ENCODE results near the gene RBM45.

Gene RBM45

DNA sequence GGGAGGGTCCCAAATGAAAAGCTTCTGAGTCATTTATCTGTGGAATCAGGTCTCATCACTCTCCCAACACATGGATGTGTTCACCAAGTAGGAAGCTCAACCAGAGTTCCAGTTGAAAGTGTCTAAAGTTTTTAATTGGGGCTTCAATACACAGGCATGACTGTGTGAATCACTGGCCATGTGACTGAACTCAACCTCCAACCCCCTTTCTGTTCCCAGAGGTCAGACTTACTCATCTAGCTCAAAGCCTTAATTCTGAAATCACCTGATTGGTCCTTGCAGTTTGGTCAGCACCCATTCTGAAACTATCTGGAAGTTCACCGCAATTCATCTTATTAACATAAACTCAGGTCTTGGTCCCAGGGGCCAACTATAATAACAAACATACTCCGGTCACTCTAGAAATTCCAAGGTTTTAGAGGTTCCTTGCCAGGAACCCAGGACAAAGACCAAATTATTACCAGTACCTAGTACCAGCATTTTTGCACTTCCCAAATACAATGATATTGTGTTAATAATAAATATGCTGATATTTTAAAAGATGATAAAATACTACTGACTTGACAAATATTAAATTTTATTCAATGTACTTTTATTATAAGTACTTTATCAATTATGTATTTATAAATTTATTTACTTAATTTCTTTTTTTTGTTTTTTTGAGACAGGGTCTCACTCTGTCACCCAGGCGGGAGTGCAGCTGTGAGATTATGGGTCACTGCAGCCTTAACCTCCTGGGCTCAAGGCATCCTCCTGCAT, 10.7 kb upstream of the RBM45 start:
- TF ChIP-seq, protein P1, sequence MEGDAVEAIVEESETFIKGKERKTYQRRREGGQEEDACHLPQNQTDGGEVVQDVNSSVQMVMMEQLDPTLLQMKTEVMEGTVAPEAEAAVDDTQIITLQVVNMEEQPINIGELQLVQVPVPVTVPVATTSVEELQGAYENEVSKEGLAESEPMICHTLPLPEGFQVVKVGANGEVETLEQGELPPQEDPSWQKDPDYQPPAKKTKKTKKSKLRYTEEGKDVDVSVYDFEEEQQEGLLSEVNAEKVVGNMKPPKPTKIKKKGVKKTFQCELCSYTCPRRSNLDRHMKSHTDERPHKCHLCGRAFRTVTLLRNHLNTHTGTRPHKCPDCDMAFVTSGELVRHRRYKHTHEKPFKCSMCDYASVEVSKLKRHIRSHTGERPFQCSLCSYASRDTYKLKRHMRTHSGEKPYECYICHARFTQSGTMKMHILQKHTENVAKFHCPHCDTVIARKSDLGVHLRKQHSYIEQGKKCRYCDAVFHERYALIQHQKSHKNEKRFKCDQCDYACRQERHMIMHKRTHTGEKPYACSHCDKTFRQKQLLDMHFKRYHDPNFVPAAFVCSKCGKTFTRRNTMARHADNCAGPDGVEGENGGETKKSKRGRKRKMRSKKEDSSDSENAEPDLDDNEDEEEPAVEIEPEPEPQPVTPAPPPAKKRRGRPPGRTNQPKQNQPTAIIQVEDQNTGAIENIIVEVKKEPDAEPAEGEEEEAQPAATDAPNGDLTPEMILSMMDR (IDR thresholded peaks at IDR 0.05; ENCODE audit: low read depth, low read length, poor library complexity, severe bottlenecking): no peak
- no peaks in the 10 kb centered on the region for H3K79me2 ChIP-seq (ENCODE audit: control insufficient read depth, low read length)
- H3K27me3 ChIP-seq (ENCODE audit: control insufficient read depth, low read length): no peaks in the 10 kb centered on the region
- H3K4me3 ChIP-seq (ENCODE audit: low read length): no peak overlapping the region
- no peak overlapping the region for H3K27ac ChIP-seq (ENCODE audit: low read depth, low read length)
- no peaks in the 10 kb centered on the region for H4K20me1 ChIP-seq (ENCODE audit: control insufficient read depth, insufficient read depth, low read depth, low read length)
- H3K36me3 ChIP-seq (ENCODE audit: control insufficient read depth, low read length): no peaks in the 10 kb centered on the region
- H3K9me2 ChIP-seq (replicated peaks; ENCODE audit: control insufficient read depth, low read length): no peaks in the 10 kb centered on the region
- no peaks in the 10 kb centered on the region for H3K4me1 ChIP-seq (ENCODE audit: control insufficient read depth, low read length)
- no peaks in the 10 kb centered on the region for H3F3A ChIP-seq (ENCODE audit: control insufficient read depth, insufficient read depth)
- no peaks in the 10 kb centered on the region for H3K9me3 ChIP-seq (ENCODE audit: control insufficient read depth, insufficient read depth, low read length)
- no peak overlapping the region for H3K4me2 ChIP-seq (ENCODE audit: low read length)

DNA sequence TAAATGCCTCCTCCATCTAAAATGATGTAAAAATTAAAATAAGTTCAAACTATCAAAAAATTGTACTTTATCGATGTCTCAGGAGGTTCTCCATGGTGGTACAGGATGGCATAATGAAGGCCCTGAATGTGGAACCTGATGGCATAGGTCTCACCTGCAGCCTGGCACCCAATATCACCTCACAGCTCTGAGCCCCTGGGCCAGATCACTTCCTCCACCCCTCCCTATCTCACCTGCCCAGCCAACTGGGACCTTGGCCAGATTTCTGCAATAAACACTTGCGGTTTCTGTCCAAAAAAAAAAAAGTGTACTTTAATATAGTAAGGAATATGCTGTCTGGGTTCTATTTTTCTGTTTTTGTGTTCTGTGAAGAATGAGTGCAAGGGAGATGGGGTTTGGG, 6.7 kb upstream of the RBM45 start:
- Histone ChIP-seq H3K4me2 (ENCODE audit: low read length) (no peak overlapping the region), H3K4me3 (ENCODE audit: low read length) (no peak overlapping the region), H3K36me3 (ENCODE audit: control insufficient read depth, low read length) (no peaks in the 10 kb centered on the region), H4K20me1 (ENCODE audit: control insufficient read depth, insufficient read depth, low read depth, low read length) (no peaks in the 10 kb centered on the region), H3K27me3 (ENCODE audit: control insufficient read depth, low read length) (no peaks in the 10 kb centered on the region), H3K4me1 (ENCODE audit: control insufficient read depth, low read length) (no peaks in the 10 kb centered on the region), H3F3A (ENCODE audit: control insufficient read depth, insufficient read depth) (no peaks in the 10 kb centered on the region), H3K9me3 (ENCODE audit: control insufficient read depth, insufficient read depth, low read length) (no peaks in the 10 kb centered on the region), H3K9me2 (replicated peaks; ENCODE audit: control insufficient read depth, low read length) (no peaks in the 10 kb centered on the region), H3K79me2 (ENCODE audit: control insufficient read depth, low read length) (no peaks in the 10 kb centered on the region), H3K27ac (ENCODE audit: low read depth, low read length) (no peak overlapping the region)
- TF ChIP-seq, protein P1 (IDR thresholded peaks at IDR 0.05; ENCODE audit: low read depth, low read length, poor library complexity, severe bottlenecking): no peak
- no peak for TF ChIP-seq EZH2phosphoT487 (IDR thresholded peaks at IDR 0.05; ENCODE audit: borderline replicate concordance, low read length)

DNA sequence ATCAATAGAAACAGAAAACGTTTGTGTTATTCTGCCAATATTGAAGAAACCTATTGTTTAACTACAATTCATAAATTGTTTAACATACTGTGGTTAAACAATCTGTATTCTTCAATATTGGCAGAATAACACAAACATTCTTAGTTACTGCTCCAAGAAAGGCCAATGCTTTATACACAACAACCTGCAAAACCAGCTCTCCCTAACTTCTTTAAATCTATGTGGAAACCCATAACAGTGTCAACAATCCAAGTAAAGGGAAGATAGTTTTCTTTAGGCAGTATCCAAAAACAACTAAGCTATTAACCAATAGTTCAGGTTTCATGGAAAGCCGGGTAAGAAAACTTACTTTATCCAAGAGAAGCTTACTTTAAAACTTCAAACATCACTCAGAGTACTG, 6.2 kb upstream of the RBM45 start:
- Histone ChIP-seq H3K4me3 (ENCODE audit: low read length) (no peak overlapping the region), H3K4me2 (ENCODE audit: low read length) (no peak overlapping the region), H3K27ac (ENCODE audit: low read depth, low read length) (no peak overlapping the region), H3K36me3 (ENCODE audit: control insufficient read depth, low read length) (no peaks in the 10 kb centered on the region), H3K79me2 (ENCODE audit: control insufficient read depth, low read length) (no peaks in the 10 kb centered on the region), H3K4me1 (ENCODE audit: control insufficient read depth, low read length) (no peaks in the 10 kb centered on the region), H3K9me3 (ENCODE audit: control insufficient read depth, insufficient read depth, low read length) (no peaks in the 10 kb centered on the region), H3K9me2 (replicated peaks; ENCODE audit: control insufficient read depth, low read length) (no peaks in the 10 kb centered on the region), H3K27me3 (ENCODE audit: control insufficient read depth, low read length) (no peaks in the 10 kb centered on the region), H3F3A (ENCODE audit: control insufficient read depth, insufficient read depth) (no peaks in the 10 kb centered on the region), H4K20me1 (ENCODE audit: control insufficient read depth, insufficient read depth, low read depth, low read length) (no peaks in the 10 kb centered on the region)
- no peak for TF ChIP-seq EZH2phosphoT487 (IDR thresholded peaks at IDR 0.05; ENCODE audit: borderline replicate concordance, low read length)
- TF ChIP-seq, protein P1 (IDR thresholded peaks at IDR 0.05; ENCODE audit: low read depth, low read length, poor library complexity, severe bottlenecking): no peak

Measured in DOHH2 (cell line).